IMR-90 (cell line): Measurements from ENCODE around the gene GLT1D1. TPM values are rescaled to one million over a fixed set of nuclear protein-coding genes. Genes with fewer than 3 reads are reported as not detected.

Experiments
- ATAC-seq: fragments of 200-7000 bp; cut with Tn5 transposase; 2 replicates; pipeline ENCODE4 v1.9.1; 2020; ENCODE audit warnings: low read depth, mild to moderate bottlenecking, moderate library complexity
- BruUV-seq: library from RNA; stranded (reverse); fragments of 400-500 nt; replicated peaks from 2 replicates; lab custom pipeline; 2021; lab: Mats Ljungman, UMichigan
- CTCF ChIA-PET: fragments of 300-600 bp; formaldehyde crosslinking; extraction: SDS; loops from one replicate; lab custom pipeline; 2021; ENCODE audit warnings: antibody characterized with exemption; lab: Yijun Ruan, JAX
- POLR2A ChIA-PET: fragments of 300-600 bp; sonication (Branson Sonifier 250); formaldehyde crosslinking; loops from one replicate; lab custom pipeline; 2022; ENCODE audit warnings: antibody characterized with exemption; ENCODE audit not compliant: unreplicated experiment; lab: Charles Lee
- DNase-seq: peaks from one replicate; pipeline ENCODE4 v3.0.0; 2013
- H2AFZ ChIP-seq: replicated peaks from 2 replicates; pipeline ENCODE3; 2013; ENCODE audit warnings: low read length, mild to moderate bottlenecking; ENCODE audit not compliant: poor library complexity
- H2AK5ac ChIP-seq: 2 replicates; pipeline ENCODE4 v1.6.1; 2013; ENCODE audit warnings: low read depth, low read length, inconsistent platforms
- H2AK9ac ChIP-seq: replicated peaks from 2 replicates; pipeline ENCODE3; 2013; ENCODE audit warnings: mild to moderate bottlenecking, low read depth, low read length, moderate library complexity; ENCODE audit not compliant: poor library complexity
- H2BK120ac ChIP-seq: 2 replicates; pipeline ENCODE4 v1.6.1; 2013; ENCODE audit warnings: low read depth, low read length, inconsistent platforms
- H2BK15ac ChIP-seq: 3 replicates; pipeline ENCODE4 v1.6.1; 2013; ENCODE audit warnings: low read depth, low read length, inconsistent platforms
- H2BK20ac ChIP-seq: 2 replicates; pipeline ENCODE4 v1.6.1; 2013; ENCODE audit warnings: low read depth, mild to moderate bottlenecking, inconsistent platforms, low read length, moderate library complexity
- H2BK5ac ChIP-seq: 2 replicates; pipeline ENCODE4 v1.6.1; 2013; ENCODE audit warnings: mild to moderate bottlenecking, low read depth, low read length, inconsistent platforms; ENCODE audit not compliant: poor library complexity, severe bottlenecking
- H3K14ac ChIP-seq: replicated peaks from 2 replicates; pipeline ENCODE4 v1.6.1; 2013; ENCODE audit warnings: low read depth, low read length, inconsistent platforms
- H3K18ac ChIP-seq: 2 replicates; pipeline ENCODE4 v1.6.1; 2013; ENCODE audit warnings: low read depth, low read length, control low read depth
- H3K23ac ChIP-seq: 2 replicates; pipeline ENCODE4 v1.6.1; 2013; ENCODE audit warnings: low read depth, low read length, inconsistent platforms
- H3K27ac ChIP-seq: 2 replicates; pipeline ENCODE4 v1.5.1; 2013; ENCODE audit warnings: mild to moderate bottlenecking, control low read depth, low read length; ENCODE audit not compliant: insufficient read depth
- H3K27me3 ChIP-seq: 2 replicates; pipeline ENCODE4 v1.6.1; 2013; ENCODE audit warnings: low read length; ENCODE audit not compliant: control insufficient read depth, insufficient read depth
- H3K36me3 ChIP-seq: 2 replicates; pipeline ENCODE4 v1.6.1; 2013; ENCODE audit warnings: low read length, mixed read lengths; ENCODE audit not compliant: control insufficient read depth, insufficient read depth
- H3K4ac ChIP-seq: 2 replicates; pipeline ENCODE4 v1.6.1; 2013; ENCODE audit warnings: low read depth, low read length, inconsistent platforms
- H3K4me1 ChIP-seq: 2 replicates; pipeline ENCODE4 v1.6.1; 2013; ENCODE audit warnings: low read length, mixed read lengths; ENCODE audit not compliant: control insufficient read depth, insufficient read depth
- H3K4me2 ChIP-seq: 2 replicates; pipeline ENCODE4 v1.6.1; 2013; ENCODE audit warnings: low read depth, mild to moderate bottlenecking, control low read depth, low read length, moderate library complexity
- H3K4me3 ChIP-seq: 2 replicates; pipeline ENCODE4 v1.5.1; 2013; ENCODE audit warnings: low read depth, mild to moderate bottlenecking, control low read depth, low read length, moderate library complexity; ENCODE audit not compliant: insufficient read depth
- H3K56ac ChIP-seq: 2 replicates; pipeline ENCODE4 v1.6.1; 2013; ENCODE audit warnings: low read length, inconsistent platforms; ENCODE audit not compliant: insufficient read depth; ENCODE audit errors: extremely low read depth
- H3K79me1 ChIP-seq, 2 experiments: 2 replicates each; pipeline ENCODE4 v1.6.1; 2013; ENCODE audit warnings: low read length in 2 of 2, inconsistent platforms in 1 of 2, low read depth in 1 of 2
- H3K9ac ChIP-seq: 2 replicates; pipeline ENCODE4 v1.6.1; 2013; ENCODE audit warnings: low read depth, low read length, control low read depth
- H3K9me1 ChIP-seq: 2 replicates; pipeline ENCODE4 v1.6.1; 2013; ENCODE audit warnings: low read length, inconsistent platforms; ENCODE audit not compliant: insufficient read depth
- H3K9me3 ChIP-seq: 2 replicates; pipeline ENCODE4 v1.6.1; 2013; ENCODE audit warnings: low read length; ENCODE audit not compliant: control insufficient read depth, insufficient read depth
- H4K20me1 ChIP-seq: 2 replicates; pipeline ENCODE4 v1.6.1; 2013; ENCODE audit warnings: low read length, inconsistent platforms; ENCODE audit not compliant: insufficient read depth
- H4K5ac ChIP-seq: 2 replicates; pipeline ENCODE4 v1.6.1; 2013; ENCODE audit warnings: mild to moderate bottlenecking, low read depth, low read length, control low read depth
- H4K8ac ChIP-seq, 2 experiments: 2 replicates each; pipeline ENCODE4 v1.6.1; 2013; ENCODE audit warnings: low read depth in 2 of 2, low read length in 2 of 2, control low read depth in 1 of 2, inconsistent platforms in 1 of 2
- H4K91ac ChIP-seq: 2 replicates; pipeline ENCODE4 v1.6.1; 2013; ENCODE audit warnings: low read depth, low read length, inconsistent platforms; ENCODE audit not compliant: insufficient read depth
- MAZ ChIP-seq: IDR thresholded peaks from 2 replicates; pipeline ENCODE4 v1.6.1; 2012; ENCODE audit warnings: low read depth, mild to moderate bottlenecking, low read length, improper control_type of control experiment, moderate library complexity, borderline replicate concordance
- RCOR1 ChIP-seq: IDR thresholded peaks from 2 replicates; pipeline ENCODE4 v1.6.1; 2012; ENCODE audit warnings: mild to moderate bottlenecking, low read length, improper control_type of control experiment; ENCODE audit not compliant: insufficient replicate concordance
- WGBS, 2 experiments: methylation state at CpG; one replicate each; pipeline versions ENCODE4 v1.1.5 to v1.1.7; 2013; ENCODE audit warnings: missing lambda C conversion rate in 2 of 2; ENCODE audit not compliant: insufficient read length in 1 of 2; ENCODE audit errors: extremely low coverage in 2 of 2; 5-methylcytosine and 5-hydroxymethylcytosine counted together
- dilution Hi-C: fragments of 300-500 bp; cut with HindIII; formaldehyde crosslinking; loops from one replicate; pipeline ENCODE4 v1.14.3; 2018; ENCODE audit warnings: low sequenced_read_pairs; ENCODE audit not compliant: unreplicated experiment
- in situ Hi-C: fragments of 300-500 bp; cut with MboI; formaldehyde crosslinking; loops from 3 replicates; pipeline ENCODE4 v1.14.3; 2019; ENCODE audit warnings: low sequenced_read_pairs, inconsistent platforms, mixed read lengths
- intact Hi-C: fragments of 100-400 bp; cut with micrococcal nuclease; formaldehyde crosslinking; loops from 2 replicates; pipeline ENCODE4 v1.10.0; 2022
- polyA plus RNA-seq, 3 experiments: library from polyadenylated mRNA; depleted of rRNA; stranded (reverse); fragments of >200 nt; gene quantifications; 2 replicates each; pipeline ENCODE4 v1.2.3, GENCODE V29; 2012; ENCODE audit warnings: low replicate concordance in 1 of 3
- total RNA-seq: library from RNA; depleted of rRNA; stranded (reverse); fragments of >200 nt; gene quantifications from 2 replicates; pipeline ENCODE4 v1.2.3, GENCODE V29; 2012

GLT1D1 gene
- total and polyA plus RNA-seq, 2 of the 4 experiments (the other 2 are of a cell fraction): not detected

GRCh38 chr12:129005829-129006228 lies 152.6 kb downstream of the GLT1D1 start:
- Histone ChIP-seq H3K4ac (no peak overlapping the region), H3K27me3 (no peaks in the 10 kb centered on the region), H3K4me3 (no peak overlapping the region), H3K14ac (no peak overlapping the region), H3K4me2 (no peak overlapping the region), H4K8ac (no peak overlapping the region), H2BK20ac (no peak overlapping the region), H4K20me1 (no peaks in the 10 kb centered on the region), H3K9ac (no peak overlapping the region), H3K79me1 (no peaks in the 10 kb centered on the region), H3K56ac (no peak overlapping the region), H3K4me1 (no peaks in the 10 kb centered on the region), H4K5ac (no peak overlapping the region), H4K91ac (no peak overlapping the region), H3K9me1 (no peaks in the 10 kb centered on the region), H3K9me3 (peaks cover 25% of the 10 kb centered on the region), H2BK15ac (no peak overlapping the region), H3K36me3 (no peaks in the 10 kb centered on the region), H2AK5ac (no peak overlapping the region), H3K27ac (no peak overlapping the region), H2BK120ac (no peak overlapping the region), H2BK5ac (no peak overlapping the region), H3K18ac (no peak overlapping the region), H2AFZ (no peak overlapping the region), H2AK9ac (no peak overlapping the region), H3K23ac (no peak overlapping the region)
- BruUV-seq: no TSS peak
- 65% methylated on average over 2 of the region's 6 CpGs; no CpG with 5 or more reads in 1 of the 2 experiments for WGBS, 2 experiments
- ChIA-PET CTCF (no interaction called here), POLR2A (no interaction called here)
- DNase-seq: no peak
- TF ChIP-seq RCOR1: no peak
- TF ChIP-seq MAZ: no peak
- no peak for ATAC-seq
- in situ Hi-C loops: no loop called here
- intact Hi-C loops: no loop called here
- dilution Hi-C loops: no loop called here
